ENCODE results near the gene B4GALT2. TPM values are rescaled to one million over a fixed set of nuclear protein-coding genes. Genes with fewer than 3 reads are reported as not detected.

Gene B4GALT2, protein sequence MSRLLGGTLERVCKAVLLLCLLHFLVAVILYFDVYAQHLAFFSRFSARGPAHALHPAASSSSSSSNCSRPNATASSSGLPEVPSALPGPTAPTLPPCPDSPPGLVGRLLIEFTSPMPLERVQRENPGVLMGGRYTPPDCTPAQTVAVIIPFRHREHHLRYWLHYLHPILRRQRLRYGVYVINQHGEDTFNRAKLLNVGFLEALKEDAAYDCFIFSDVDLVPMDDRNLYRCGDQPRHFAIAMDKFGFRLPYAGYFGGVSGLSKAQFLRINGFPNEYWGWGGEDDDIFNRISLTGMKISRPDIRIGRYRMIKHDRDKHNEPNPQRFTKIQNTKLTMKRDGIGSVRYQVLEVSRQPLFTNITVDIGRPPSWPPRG
- total RNA-seq (2021; fragmentation: NEBNext Ultra II Directional; extraction: Animal tissue kit (Norgen Biotek cat#: 25700)) (56.5 and 60.6 TPM in 2 replicates), polyA plus RNA-seq (2011; rRNA removed) (121 and 152 TPM in 2 replicates), polyA minus RNA-seq (2011; rRNA and poly(A)+ RNA removed) (37.6 and 38.8 TPM in 2 replicates)
- 73.9 TPM for polyA plus RNA-seq (2011; cell fraction: cytosol; rRNA removed)
- polyA plus RNA-seq (2011; cell fraction: nucleus; rRNA removed): 116 TPM
- 39.4 to 75.9 TPM (median 64.3 TPM) in 4 replicates for polyA plus RNA-seq (2012, experiment 1 of 2)
- 69.9 TPM for polyA plus RNA-seq (2012, experiment 2 of 2)
- 41.5 TPM for polyA plus RNA-seq (2013, experiment 1 of 2)
- polyA plus RNA-seq (2013, experiment 2 of 2): 41.4 TPM
- polyA minus RNA-seq (2011; cell fraction: cytosol; rRNA and poly(A)+ RNA removed): 44.5 TPM
- 39.0 TPM for polyA minus RNA-seq (2011; cell fraction: nucleus; rRNA and poly(A)+ RNA removed)
- long read RNA-seq, experiment 1, transcript B4GALT2-203 (7 exons, 2,203 nt): major isoform, 16 of 45 reads
- long read RNA-seq, experiment 1, partial matches to known transcripts: 21 of 45 reads
- long read RNA-seq, experiment 1, other reads (novel, unspliced or antisense): 8 of 45 reads
- long read RNA-seq, experiment 2, partial matches to known transcripts: 20 of 23 reads
- long read RNA-seq, experiment 2, other reads (novel, unspliced or antisense): 2 of 23 reads

DNA sequence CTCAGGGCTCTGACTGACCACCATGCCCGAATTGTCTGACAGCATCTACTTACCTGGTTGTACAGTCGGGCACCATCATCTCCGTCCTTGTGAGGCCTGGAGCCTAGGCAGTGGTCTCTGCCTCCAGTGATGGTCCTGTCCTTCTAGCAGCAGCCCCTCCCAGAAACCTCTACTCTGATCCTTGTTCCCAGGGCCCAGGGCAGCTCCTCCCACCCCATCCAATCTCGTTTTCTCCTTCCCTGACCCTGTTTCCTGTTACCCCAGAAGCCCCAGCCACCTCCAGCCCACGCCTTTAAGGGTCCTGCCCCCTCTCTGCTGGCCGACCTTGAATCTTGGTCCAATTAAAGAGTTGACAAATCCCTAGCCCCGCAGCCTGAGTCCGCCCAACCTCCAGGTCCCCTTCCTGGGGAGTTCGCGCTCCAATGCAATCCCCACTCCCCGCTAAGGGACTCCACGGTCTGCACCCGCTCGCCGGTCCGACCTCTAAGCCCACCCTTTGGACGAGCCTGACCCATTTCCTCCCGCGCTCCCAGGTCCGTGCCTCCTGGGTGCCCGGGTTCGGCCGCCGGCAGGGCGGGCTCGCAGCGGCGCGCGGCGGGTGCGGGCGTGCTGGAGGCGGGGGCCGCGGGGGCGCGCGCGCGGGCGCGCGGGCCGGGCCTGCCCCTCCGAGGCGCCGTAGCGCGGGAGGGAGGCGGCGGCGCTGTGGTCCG, at the start of gene B4GALT2:
B4GALT2 (plus strand) TSS at position 660 of the 710 bp plus-strand sequence. CDS start 1,951 bp downstream, outside the sequence.
- peak within 1 kb of the TSS; percentile 71 to 90 (median 76) for H3K4me3 ChIP-seq (ENCODE audit: extremely low read depth in 1 of 4, insufficient read depth in 2 of 4, low read depth in 3 of 4, low read length in 4 of 4)
- H3K4ac ChIP-seq (replicated peaks; ENCODE audit: insufficient read length, low read depth, low read length): peak within 1 kb of the TSS; percentile 83
- H3K56ac ChIP-seq (replicated peaks; ENCODE audit: insufficient read length, low read depth, low read length): peak within 1 kb of the TSS; percentile 5
- H3K27ac ChIP-seq (ENCODE audit: low read depth, low read length): no peak within 1 kb of the TSS
- H2BK5ac ChIP-seq (ENCODE audit: low read depth, low read length): peak within 1 kb of the TSS; percentile 71; the same call in 1 of the 2 replicates
- H3K14ac ChIP-seq (ENCODE audit: insufficient read length): peak within 1 kb of the TSS; percentile 5
- H3K4me2 ChIP-seq (ENCODE audit: insufficient read depth in 1 of 2, low read depth in 2 of 2, low read length in 2 of 2): peak within 1 kb of the TSS; percentile 61 to 88
- H3K23me2 ChIP-seq (ENCODE audit: low read depth, low read length): peaks cover 27% of the 10 kb centered on the region
- no peaks in the 10 kb centered on the region for H3K27me3 ChIP-seq (replicated peaks in 1 of 4; ENCODE audit: control insufficient read depth in 3 of 4, extremely low read depth in 1 of 4, insufficient read depth in 3 of 4, low read length in 3 of 4)
- peak within 1 kb of the TSS; percentile 52 for H2BK120ac ChIP-seq (replicated peaks; ENCODE audit: low read depth, low read length)
- H4K5ac ChIP-seq (ENCODE audit: insufficient read length, low read depth, low read length): no peak within 1 kb of the TSS
- peaks cover 2 to 23% (median 15%) of the 10 kb centered on the region in 4 experiments; a peak in 5 of 8 replicates for H3K36me3 ChIP-seq (ENCODE audit: control insufficient read depth in 2 of 4, insufficient read depth in 4 of 4, low read length in 3 of 4)
- H3K23ac ChIP-seq (ENCODE audit: insufficient read length): no peak within 1 kb of the TSS
- H3K18ac ChIP-seq (ENCODE audit: extremely low read depth, low read length): peak within 1 kb of the TSS; percentile 78
- peak within 1 kb of the TSS; percentile 45; the same call in 1 of the 2 replicates for H2AK5ac ChIP-seq (ENCODE audit: low read depth, low read length)
- no peak within 1 kb of the TSS; the same call in 1 of the 2 replicates for H2AFZ ChIP-seq (ENCODE audit: low read length)
- POLR2A ChIA-PET (ENCODE audit: partially characterized antibody): interaction anchor here (0.7 to 12.9 kb wide), 8 partner anchors 8 to 71 kb away, joined by 3 to 189 read pairs (median 6); partner anchors contain the start of gene CCDC24
- H3K9me3 ChIP-seq (ENCODE audit: insufficient read depth in 2 of 2, low read depth in 1 of 2, low read length in 1 of 2): no peaks in the 10 kb centered on the region
- H3K4me1 ChIP-seq (replicated peaks in 1 of 4; ENCODE audit: control insufficient read depth in 3 of 4, insufficient read depth in 4 of 4, low read length in 3 of 4): peaks cover 4 to 19% (median 15%) of the 10 kb centered on the region in 4 experiments
- H3K79me1 ChIP-seq (ENCODE audit: low read depth, low read length): peaks cover 28% of the 10 kb centered on the region
- CTCF ChIA-PET (ENCODE audit: partially characterized antibody): interaction anchor here (0.7 to 5.0 kb wide), 5 partner anchors 10 to 56 kb away, joined by 3 to 34 read pairs (median 5); partner anchors contain the start of gene CCDC24
- WGBS, 2 experiments (ENCODE audit: extremely low coverage in 1 of 2, insufficient coverage in 1 of 2, insufficient read length in 1 of 2, insufficient replicate concordance in 2 of 2, low coverage in 1 of 2, low lambda C conversion rate in 2 of 2, missing lambda C conversion rate in 1 of 2): 14% methylated on average over 15 of the region's 54 CpGs; no CpG with 5 or more reads in 1 of the 2 experiments
- peaks cover 2 to 32% of the 10 kb centered on the region in 2 experiments for H4K20me1 ChIP-seq (replicated peaks in 1 of 2; ENCODE audit: control insufficient read depth in 1 of 2, insufficient read depth in 2 of 2, low read length in 2 of 2)
- H2BK20ac ChIP-seq (ENCODE audit: low read length): no peak within 1 kb of the TSS
- peak within 1 kb of the TSS; percentile 63 for H4K91ac ChIP-seq (replicated peaks; ENCODE audit: insufficient read length, low read length)
- H2BK12ac ChIP-seq (ENCODE audit: low read depth, low read length): peak within 1 kb of the TSS; percentile 30; the same call in 1 of the 2 replicates
- H3K79me2 ChIP-seq (ENCODE audit: control insufficient read depth in 1 of 2, insufficient read depth in 2 of 2, low read length in 2 of 2): peaks cover 0 to 24% of the 10 kb centered on the region in 2 experiments; a peak in 2 of 4 replicates
- H3K9ac ChIP-seq (replicated peaks in 1 of 4; ENCODE audit: extremely low read depth in 1 of 4, low read depth in 3 of 4, low read length in 3 of 4): peak within 1 kb of the TSS; percentile 56 to 87 (median 78)
- no peak for FAIRE-seq
- peak in 1 of 2 experiments; percentile 75 for DNase-seq (ENCODE audit: low read depth in 1 of 2, low spot score in 2 of 2)
- peak within 1 kb of the TSS; percentile 89 for H4K8ac ChIP-seq (ENCODE audit: extremely low read depth, insufficient read depth, low read length)
- 0 out of 2 replicates have a peak within 1 kb of the TSS, but pooled peaks have one; percentile 61 for H2BK15ac ChIP-seq (ENCODE audit: low read length)
- TF ChIP-seq POLR2A (IDR thresholded peaks at IDR 0.05; ENCODE audit: control extremely low read depth in 1 of 2, low read depth in 2 of 2, low read length in 2 of 2): peak in 1 of 2 experiments; percentile 57; a peak in 2 of 3 replicates
- TF ChIP-seq MAFK (IDR thresholded peaks at IDR 0.05; ENCODE audit: low read depth, low read length): no peak
- TF ChIP-seq TEAD4 (IDR thresholded peaks at IDR 0.05; ENCODE audit: low read depth, low read length): no peak
- no peak for TF ChIP-seq YY1 (IDR thresholded peaks at IDR 0.05; ENCODE audit: low read depth, low read length)
- no peak for TF ChIP-seq CTBP2 (IDR thresholded peaks at IDR 0.05; ENCODE audit: borderline replicate concordance, insufficient read depth, insufficient read length, low read length)
- TF ChIP-seq RXRA (IDR thresholded peaks at IDR 0.05; ENCODE audit: insufficient read depth, low read depth, low read length): no peak
- TF ChIP-seq CREB1 (IDR thresholded peaks at IDR 0.05): no peak
- TF ChIP-seq SIRT6 (IDR thresholded peaks at IDR 0.05; ENCODE audit: low read length): no peak

Data from H1 (cell line).